Osteoblast (primary cell): ENCODE measurements around the gene CFAP45. TPM values are rescaled to one million over a fixed set of nuclear protein-coding genes. Genes with fewer than 3 reads are reported as not detected.

Source experiments
- DNase-seq: peaks from one replicate; pipeline ENCODE4 v3.0.0; 2011; ENCODE audit warnings: low spot score, mixed read lengths; ENCODE audit not compliant: insufficient read length; ENCODE audit errors: missing footprints
- H2AFZ ChIP-seq: 2 replicates; pipeline ENCODE4 v1.6.0; 2011; ENCODE audit warnings: mild to moderate bottlenecking, low read length
- H3K27ac ChIP-seq: 2 replicates; pipeline ENCODE4 v1.5.1; 2011; ENCODE audit warnings: mild to moderate bottlenecking, low read depth, low read length, moderate library complexity
- H3K27me3 ChIP-seq: 2 replicates; pipeline ENCODE4 v1.6.0; 2012; ENCODE audit warnings: mild to moderate bottlenecking, control low read depth, inconsistent platforms, low read length, moderate library complexity; ENCODE audit not compliant: insufficient read depth
- H3K36me3 ChIP-seq: 2 replicates; pipeline ENCODE4 v1.5.1; 2011; ENCODE audit warnings: mild to moderate bottlenecking, low read length, control low read depth, moderate library complexity; ENCODE audit not compliant: insufficient read depth
- H3K4me1 ChIP-seq: 2 replicates; pipeline ENCODE4 v1.5.1; 2011; ENCODE audit warnings: mild to moderate bottlenecking, low read length, control low read depth, moderate library complexity; ENCODE audit not compliant: insufficient read depth
- H3K4me2 ChIP-seq: 2 replicates; pipeline ENCODE4 v1.6.0; 2011; ENCODE audit warnings: mild to moderate bottlenecking, low read length; ENCODE audit not compliant: insufficient read depth
- H3K4me3 ChIP-seq: fragments of 200-600 bp; sonication (generic); 3 replicates; pipeline ENCODE4 v1.5.1; 2012; ENCODE audit warnings: mild to moderate bottlenecking, low read length, inconsistent platforms; ENCODE audit not compliant: insufficient read depth
- H3K79me2 ChIP-seq: 2 replicates; pipeline ENCODE4 v1.6.0; 2012; ENCODE audit warnings: mild to moderate bottlenecking, low read length, control low read depth, inconsistent platforms; ENCODE audit not compliant: insufficient read depth
- H3K9me3 ChIP-seq: 2 replicates; pipeline ENCODE4 v1.5.1; 2011; ENCODE audit warnings: low read depth, low read length, control low read depth
- H4K20me1 ChIP-seq: 2 replicates; pipeline ENCODE4 v1.6.0; 2012; ENCODE audit warnings: mild to moderate bottlenecking, low read length, control low read depth; ENCODE audit not compliant: insufficient read depth
- CTCF ChIP-seq: IDR thresholded peaks from 2 replicates; pipeline ENCODE4 v1.5.1; 2011; ENCODE audit warnings: mild to moderate bottlenecking, low read depth, low read length, moderate library complexity; ENCODE audit errors: extremely low read depth
- total RNA-seq: library from RNA; depleted of rRNA; stranded (reverse); fragments of >200 nt; gene quantifications from 2 replicates; pipeline ENCODE4 v1.2.3, GENCODE V29; 2012

Gene CFAP45
- total RNA-seq, 1 donor: 0.36 TPM

- H3K27me3 ChIP-seq: no peaks in the 10 kb centered on the region
- no peak for DNase-seq
- H3K4me2 ChIP-seq: no peak overlapping the region
- H4K20me1 ChIP-seq: no peaks in the 10 kb centered on the region
- no peak overlapping the region for H2AFZ ChIP-seq
- peaks cover 12% of the 10 kb centered on the region for H3K4me1 ChIP-seq
- H3K27ac ChIP-seq: no peak overlapping the region
- H3K36me3 ChIP-seq: no peaks in the 10 kb centered on the region
- H3K79me2 ChIP-seq: no peaks in the 10 kb centered on the region
- TF ChIP-seq CTCF: no peak
- no peaks in the 10 kb centered on the region for H3K9me3 ChIP-seq
- no peak overlapping the region for H3K4me3 ChIP-seq
Observed at GRCh38 chr1:159873530-159874143, 26.3 kb downstream of the CFAP45 start.

- no peaks in the 10 kb centered on the region for H3K27me3 ChIP-seq
- no peak for TF ChIP-seq CTCF
- no peak overlapping the region for H3K4me3 ChIP-seq
- DNase-seq: no peak
- no peaks in the 10 kb centered on the region for H4K20me1 ChIP-seq
- H3K9me3 ChIP-seq: no peaks in the 10 kb centered on the region
- no peak overlapping the region for H3K4me2 ChIP-seq
- no peaks in the 10 kb centered on the region for H3K79me2 ChIP-seq
- no peak overlapping the region for H3K27ac ChIP-seq
- H2AFZ ChIP-seq: no peak overlapping the region
- no peaks in the 10 kb centered on the region for H3K36me3 ChIP-seq
- H3K4me1 ChIP-seq: peaks cover 16% of the 10 kb centered on the region
Observed at GRCh38 chr1:159872891-159873290, 27.1 kb downstream of the CFAP45 start.

- no peak overlapping the region for H3K4me2 ChIP-seq
- DNase-seq: no peak
- H3K36me3 ChIP-seq: no peaks in the 10 kb centered on the region
- no peaks in the 10 kb centered on the region for H4K20me1 ChIP-seq
- TF ChIP-seq CTCF: no peak
- H3K4me3 ChIP-seq: no peak overlapping the region
- no peaks in the 10 kb centered on the region for H3K9me3 ChIP-seq
- H2AFZ ChIP-seq: no peak overlapping the region
- H3K27me3 ChIP-seq: no peaks in the 10 kb centered on the region
- H3K4me1 ChIP-seq: peaks cover 16% of the 10 kb centered on the region
- H3K79me2 ChIP-seq: no peaks in the 10 kb centered on the region
- H3K27ac ChIP-seq: no peak overlapping the region
Observed at GRCh38 chr1:159870704-159871103, 29.3 kb downstream of the CFAP45 start.

GRCh38 chr1:159869607-159870006, 30.4 kb downstream of the CFAP45 start:
- no peaks in the 10 kb centered on the region for H3K27me3 ChIP-seq
- H3K79me2 ChIP-seq: no peaks in the 10 kb centered on the region
- peak; percentile 56 for DNase-seq
- H3K4me1 ChIP-seq: peaks cover 16% of the 10 kb centered on the region
- TF ChIP-seq CTCF: no peak
- no peaks in the 10 kb centered on the region for H3K9me3 ChIP-seq
- no peaks in the 10 kb centered on the region for H3K36me3 ChIP-seq
- no peaks in the 10 kb centered on the region for H4K20me1 ChIP-seq
- H3K4me2 ChIP-seq: peak overlapping the region; percentile 21
- no peak overlapping the region for H2AFZ ChIP-seq
- no peak overlapping the region for H3K27ac ChIP-seq
- H3K4me3 ChIP-seq: no peak overlapping the region
